HepG2 (cell line): Measurements from ENCODE around the gene KRTAP5-6. TPM values are rescaled to one million over a fixed set of nuclear protein-coding genes. Genes with fewer than 3 reads are reported as not detected.
A peak's percentile ranks its signal among the peaks of the same experiment; 100 is the strongest.

Experiments used
- ATAC-seq: fragments of 200-7000 bp; cut with Tn5 transposase; 3 replicates; pipeline ENCODE4 v1.9.1; 2020; ENCODE audit warnings: mild to moderate bottlenecking, moderate library complexity
- BruUV-seq: library from RNA; stranded (reverse); fragments of 400-500 nt; replicated peaks from 2 replicates; lab custom pipeline; 2021; lab: Mats Ljungman, UMichigan
- CTCF ChIA-PET: fragments of 300-600 bp; formaldehyde crosslinking; extraction: SDS; loops from one replicate; lab custom pipeline; 2021; ENCODE audit warnings: low total read pairs, inconsistent platforms, low intra/inter-chr PET ratio; lab: Yijun Ruan, JAX
- POLR2A ChIA-PET: fragments of 350-600 bp; sonication (Branson Sonifier 250); formaldehyde crosslinking; loops from one replicate; lab custom pipeline; 2020; ENCODE audit warnings: antibody characterized with exemption, inconsistent platforms; lab: Yijun Ruan, JAX
- DNase-seq: peaks from one replicate; pipeline ENCODE4 v3.0.0-alpha.2; 2015; ENCODE audit warnings: low spot score
- FAIRE-seq: peaks from 3 replicates; lab custom pipeline; 2011; peaks lifted over from hg19 to GRCh38; lab: Jason Lieb, UNC
- H2AFZ ChIP-seq: one replicate; pipeline ENCODE4 v1.6.1; 2011; ENCODE audit warnings: low read length, inconsistent platforms
- H3K27ac ChIP-seq: fragments of 300-600 bp; 3 replicates; pipeline ENCODE4 v1.8.0; 2011; ENCODE audit warnings: mixed run types, mild to moderate bottlenecking, mixed read lengths, low read length, inconsistent platforms; ENCODE audit not compliant: insufficient read depth; ENCODE audit errors: extremely low read length
- H3K27me3 ChIP-seq, 2 experiments: fragments of 200-600 bp in 1 of 2; 2 replicates in 1 of 2; 3 replicates in 1 of 2; pipeline versions ENCODE4 v1.6.0 to v1.8.0; 2011; ENCODE audit warnings: low read length in 2 of 2, mild to moderate bottlenecking in 2 of 2, moderate library complexity in 2 of 2, inconsistent platforms in 1 of 2; ENCODE audit not compliant: insufficient read depth in 2 of 2, control insufficient read depth in 1 of 2
- H3K36me3 ChIP-seq, 2 experiments: fragments of 200-600 bp in 1 of 2; replicated peaks in 1 of 2; 2 replicates in 1 of 2; 3 replicates in 1 of 2; pipeline versions ENCODE4 v1.5.1 to v1.8.0; 2011; ENCODE audit warnings: low read length in 2 of 2, inconsistent platforms in 1 of 2; ENCODE audit not compliant: insufficient read depth in 2 of 2, control insufficient read depth in 1 of 2
- H3K4me1 ChIP-seq: 2 replicates; pipeline ENCODE4 v1.5.1; 2012; ENCODE audit warnings: low read length, inconsistent platforms; ENCODE audit not compliant: insufficient read depth
- H3K4me2 ChIP-seq: 2 replicates; pipeline ENCODE4 v1.6.0; 2011; ENCODE audit warnings: low read depth, low read length, inconsistent platforms
- H3K4me3 ChIP-seq, 3 experiments: fragments of 200-600 bp in 1 of 3; sonication (generic), shearing (Covaris generic) in 1 of 3; replicated peaks in 1 of 3; 2 replicates each; pipeline ENCODE4 v1.5.1; 2011 to 2016; ENCODE audit warnings: low read length in 3 of 3, inconsistent platforms in 2 of 3, low read depth in 2 of 3, mild to moderate bottlenecking in 2 of 3, control low read depth in 1 of 3, mixed read lengths in 1 of 3; ENCODE audit not compliant: insufficient read depth in 1 of 3
- H3K79me2 ChIP-seq: one replicate; pipeline ENCODE4 v1.6.1; 2011; ENCODE audit warnings: low read length, inconsistent platforms; ENCODE audit not compliant: insufficient read depth
- H3K9ac ChIP-seq: 2 replicates; pipeline ENCODE4 v1.6.0; 2011; ENCODE audit warnings: mild to moderate bottlenecking, low read depth, low read length, inconsistent platforms; ENCODE audit not compliant: insufficient read depth
- H3K9me3 ChIP-seq: 2 replicates; pipeline ENCODE4 v1.5.1; 2012; ENCODE audit warnings: mild to moderate bottlenecking, low read length
- H4K20me1 ChIP-seq: 2 replicates; pipeline ENCODE4 v1.6.0; 2011; ENCODE audit warnings: inconsistent platforms, mild to moderate bottlenecking, low read length, moderate library complexity; ENCODE audit not compliant: insufficient read depth
- CCAR2 ChIP-seq: fragments of 200-400 bp; formaldehyde crosslinking; optimal IDR thresholded peaks from 2 replicates; pipeline ENCODE3; 2018; ENCODE audit warnings: low read depth, mild to moderate bottlenecking, low read length, moderate library complexity
- ERF ChIP-seq: IDR thresholded peaks from 2 replicates; pipeline ENCODE4 v1.6.1; 2018; ENCODE audit warnings: missing biosample characterization, missing genetic modification reagents
- FOXJ3 ChIP-seq: sonication (generic); formaldehyde crosslinking; IDR thresholded peaks from 2 replicates; pipeline ENCODE4 v1.4.0; 2020; ENCODE audit warnings: missing genetic modification reagents, mild to moderate bottlenecking, borderline replicate concordance
- KAT7 ChIP-seq: IDR thresholded peaks from 2 replicates; pipeline ENCODE4 v1.6.1; 2018; ENCODE audit warnings: borderline replicate concordance, missing compliant biosample characterization
- MTA1 ChIP-seq: sonication (generic); formaldehyde crosslinking; IDR thresholded peaks from 2 replicates; pipeline ENCODE4 v1.4.0; 2020; ENCODE audit warnings: missing genetic modification reagents, mild to moderate bottlenecking, borderline replicate concordance
- NONO ChIP-seq, 2 experiments: fragments of 450-650 bp in 1 of 2; sonication (generic) in 1 of 2; formaldehyde crosslinking in 1 of 2; IDR thresholded peaks in 1 of 2; conservative IDR thresholded peaks in 1 of 2; 2 replicates each; pipeline versions ENCODE4 v1.6.1 to v1.8.0; 2017 to 2022; ENCODE audit warnings: mild to moderate bottlenecking in 1 of 2, missing genetic modification reagents in 1 of 2, moderate library complexity in 1 of 2
- RFXANK ChIP-seq: IDR thresholded peaks from 2 replicates; pipeline ENCODE4 v1.6.1; 2016
- ZNF343 ChIP-seq: sonication (generic); formaldehyde crosslinking; IDR thresholded peaks from 2 replicates; pipeline ENCODE4 v1.4.0; 2020; ENCODE audit warnings: mild to moderate bottlenecking, missing genetic modification reagents
- ZNF572 ChIP-seq: sonication (generic); formaldehyde crosslinking; IDR thresholded peaks from 2 replicates; pipeline ENCODE4 v1.5.1; 2020; ENCODE audit warnings: mild to moderate bottlenecking, missing genetic modification reagents
- WGBS: methylation state at CpG from one replicate; pipeline ENCODE4 v1.1.6; 2017; ENCODE audit warnings: low lambda C conversion rate; 5-methylcytosine and 5-hydroxymethylcytosine counted together
- in situ Hi-C: cut with HindIII; loops from 2 replicates; pipeline ENCODE4 v1.10.0; 2017; ENCODE audit warnings: low pct_unique_long_range_greater_than_20kb; ENCODE audit not compliant: extremely low pct_ligation_motif_present
- intact Hi-C: fragments of 100-400 bp; cut with micrococcal nuclease; formaldehyde crosslinking; loops from one replicate; pipeline ENCODE4 v1.10.0; 2022; ENCODE audit not compliant: unreplicated experiment
- polyA plus RNA-seq, 8 experiments: library from polyadenylated mRNA; depleted of rRNA in 3 of 8; stranded (reverse) in 7 of 8; unstranded in 1 of 8; fragments of >200 nt; fragmentation: Illumina TruSeq in 4 of 8; extraction: Trizol in 4 of 8; gene quantifications; 2 replicates each; pipeline versions ENCODE4 v1.2.1 to v1.2.3, GENCODE V29; 2011 to 2016; ENCODE audit warnings: low read depth in 4 of 8, missing spikeins in 1 of 8, mixed read lengths in 1 of 8; ENCODE audit not compliant: insufficient read depth in 1 of 8
- total RNA-seq, 5 experiments: library from RNA; depleted of rRNA; stranded (reverse); fragments of >200 nt; fragmentation: Illumina TruSeq; extraction: Trizol; gene quantifications; 2 replicates each; pipeline ENCODE4 v1.2.3, GENCODE V29; 2016; ENCODE audit warnings: low read depth in 1 of 5
- TF ChIP-seq, protein P1 (sequence below): sonication (generic); formaldehyde crosslinking; IDR thresholded peaks from 2 replicates; pipeline ENCODE4 v1.5.0; 2020; ENCODE audit warnings: mild to moderate bottlenecking, missing genetic modification reagents, borderline replicate concordance
- TF ChIP-seq, protein P2 (sequence below): sonication (generic); formaldehyde crosslinking; IDR thresholded peaks from 2 replicates; pipeline ENCODE4 v1.5.1; 2020; ENCODE audit warnings: mild to moderate bottlenecking, moderate library complexity, missing genetic modification reagents
- TF ChIP-seq, protein P3 (sequence below), 2 experiments: IDR thresholded peaks; 2 replicates each; pipeline ENCODE4 v1.6.1; 2011 to 2012; ENCODE audit warnings: low read length in 2 of 2, borderline replicate concordance in 1 of 2, low read depth in 1 of 2, mild to moderate bottlenecking in 1 of 2, moderate library complexity in 1 of 2

The KRTAP5-6 gene
- total and polyA plus RNA-seq, 2 of the 13 experiments (the other 11 are each of a cell fraction or from before 2014, with no cell fraction given) = not detected

DNA sequence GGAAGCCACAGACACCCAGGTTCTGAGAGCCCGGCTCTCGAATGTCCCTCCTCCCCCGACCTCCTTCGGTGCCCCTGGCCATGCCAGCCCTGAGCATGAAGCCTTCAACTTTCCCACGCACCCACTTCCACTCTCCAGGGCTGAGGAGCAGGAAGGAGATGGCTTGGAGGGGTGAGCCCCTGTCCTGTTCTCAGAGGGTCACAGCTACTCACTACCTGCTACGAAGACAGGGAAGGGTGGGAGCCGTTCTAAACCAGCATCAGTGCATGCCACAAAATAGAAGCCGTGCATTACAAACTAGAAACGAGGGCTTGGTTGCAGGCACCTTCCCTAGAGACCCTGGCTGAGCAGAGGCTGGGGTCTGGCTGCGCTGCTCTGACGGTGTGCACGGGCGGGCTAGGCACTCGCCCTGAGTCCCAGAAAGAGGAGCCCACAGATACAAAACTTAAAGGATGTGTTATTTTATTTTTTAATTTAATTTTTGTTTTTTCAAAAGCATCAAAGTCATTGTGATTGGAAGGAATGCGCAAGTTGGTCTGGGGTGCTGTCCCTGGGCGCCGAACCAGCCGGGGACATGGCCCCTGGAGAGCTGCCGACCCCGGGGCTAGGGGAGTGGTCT, 4.2 kb upstream of the KRTAP5-6 start:
- no TSS peak for BruUV-seq
- Histone ChIP-seq H2AFZ (no peak overlapping the region), H3K4me1 (peaks cover 83% of the 10 kb centered on the region), H3K4me2 (peak overlapping the region; percentile 65; the same call in 1 of the 2 replicates), H3K9ac (peak overlapping the region; percentile 73), H3K36me3 (no peaks in the 10 kb centered on the region), H3K27ac (peak overlapping the region; percentile 100), H3K27me3 (peaks cover 0 to 3% of the 10 kb centered on the region in 2 experiments; a peak in 3 of 5 replicates), H4K20me1 (no peaks in the 10 kb centered on the region), H3K4me3 (no peak overlapping the region), H3K9me3 (no peaks in the 10 kb centered on the region), H3K79me2 (peaks cover 2% of the 10 kb centered on the region)
- intact Hi-C loops (loop anchor here (1.0 kb wide), 1 partner anchor 41 kb away; no protein-coding TSS in a partner anchor), in situ Hi-C loops (loop anchor here (5.0 kb wide), 1 partner anchor 36 kb away; no protein-coding TSS in a partner anchor)
- ChIA-PET POLR2A (interaction anchor here (1.0 to 5.5 kb wide), 14 partner anchors 10 to 708 kb away, joined by 3 to 141 read pairs (median 14); partner anchors contain the start of gene TSSC4), CTCF (interaction anchor here (0.8 to 4.5 kb wide), 9 partner anchors 18 to 464 kb away, joined by 3 to 44 read pairs (median 9); partner anchors contain the start of gene SYT8)
- FAIRE-seq (no peak), ATAC-seq (no peak), DNase-seq (no peak)
- WGBS = 68% methylated on average over 20 of the region's 20 CpGs
- TF ChIP-seq NONO (IDR thresholded peaks at IDR 0.05) (no peak), NONO (CRISPR knock-in tag; conservative IDR thresholded peaks at IDR 0.05) (0 out of 2 replicates have a peak, but pooled peaks have one; percentile 5), RFXANK (no peak), FOXJ3 (CRISPR knock-in tag) (no peak), KAT7 (CRISPR knock-in tag) (0 out of 2 replicates have a peak, but pooled peaks have one; percentile 14), ZNF343 (CRISPR knock-in tag) (0 out of 2 replicates have a peak, but pooled peaks have one; percentile 24), MTA1 (CRISPR knock-in tag) (peak; percentile 12; the same call in 1 of the 2 replicates), ERF (CRISPR knock-in tag) (0 out of 2 replicates have a peak, but pooled peaks have one; percentile 11), ZNF572 (CRISPR knock-in tag) (peak; percentile 54; the same call in 1 of the 2 replicates), CCAR2 (no peak)
- TF ChIP-seq, protein P1, sequence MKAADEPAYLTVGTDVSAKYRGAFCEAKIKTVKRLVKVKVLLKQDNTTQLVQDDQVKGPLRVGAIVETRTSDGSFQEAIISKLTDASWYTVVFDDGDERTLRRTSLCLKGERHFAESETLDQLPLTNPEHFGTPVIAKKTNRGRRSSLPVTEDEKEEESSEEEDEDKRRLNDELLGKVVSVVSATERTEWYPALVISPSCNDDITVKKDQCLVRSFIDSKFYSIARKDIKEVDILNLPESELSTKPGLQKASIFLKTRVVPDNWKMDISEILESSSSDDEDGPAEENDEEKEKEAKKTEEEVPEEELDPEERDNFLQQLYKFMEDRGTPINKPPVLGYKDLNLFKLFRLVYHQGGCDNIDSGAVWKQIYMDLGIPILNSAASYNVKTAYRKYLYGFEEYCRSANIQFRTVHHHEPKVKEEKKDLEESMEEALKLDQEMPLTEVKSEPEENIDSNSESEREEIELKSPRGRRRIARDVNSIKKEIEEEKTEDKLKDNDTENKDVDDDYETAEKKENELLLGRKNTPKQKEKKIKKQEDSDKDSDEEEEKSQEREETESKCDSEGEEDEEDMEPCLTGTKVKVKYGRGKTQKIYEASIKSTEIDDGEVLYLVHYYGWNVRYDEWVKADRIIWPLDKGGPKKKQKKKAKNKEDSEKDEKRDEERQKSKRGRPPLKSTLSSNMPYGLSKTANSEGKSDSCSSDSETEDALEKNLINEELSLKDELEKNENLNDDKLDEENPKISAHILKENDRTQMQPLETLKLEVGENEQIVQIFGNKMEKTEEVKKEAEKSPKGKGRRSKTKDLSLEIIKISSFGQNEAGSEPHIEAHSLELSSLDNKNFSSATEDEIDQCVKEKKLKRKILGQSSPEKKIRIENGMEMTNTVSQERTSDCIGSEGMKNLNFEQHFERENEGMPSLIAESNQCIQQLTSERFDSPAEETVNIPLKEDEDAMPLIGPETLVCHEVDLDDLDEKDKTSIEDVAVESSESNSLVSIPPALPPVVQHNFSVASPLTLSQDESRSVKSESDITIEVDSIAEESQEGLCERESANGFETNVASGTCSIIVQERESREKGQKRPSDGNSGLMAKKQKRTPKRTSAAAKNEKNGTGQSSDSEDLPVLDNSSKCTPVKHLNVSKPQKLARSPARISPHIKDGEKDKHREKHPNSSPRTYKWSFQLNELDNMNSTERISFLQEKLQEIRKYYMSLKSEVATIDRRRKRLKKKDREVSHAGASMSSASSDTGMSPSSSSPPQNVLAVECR (CRISPR knock-in tag) = peak; percentile 22; the same call in 1 of the 2 replicates
- TF ChIP-seq, protein P2, sequence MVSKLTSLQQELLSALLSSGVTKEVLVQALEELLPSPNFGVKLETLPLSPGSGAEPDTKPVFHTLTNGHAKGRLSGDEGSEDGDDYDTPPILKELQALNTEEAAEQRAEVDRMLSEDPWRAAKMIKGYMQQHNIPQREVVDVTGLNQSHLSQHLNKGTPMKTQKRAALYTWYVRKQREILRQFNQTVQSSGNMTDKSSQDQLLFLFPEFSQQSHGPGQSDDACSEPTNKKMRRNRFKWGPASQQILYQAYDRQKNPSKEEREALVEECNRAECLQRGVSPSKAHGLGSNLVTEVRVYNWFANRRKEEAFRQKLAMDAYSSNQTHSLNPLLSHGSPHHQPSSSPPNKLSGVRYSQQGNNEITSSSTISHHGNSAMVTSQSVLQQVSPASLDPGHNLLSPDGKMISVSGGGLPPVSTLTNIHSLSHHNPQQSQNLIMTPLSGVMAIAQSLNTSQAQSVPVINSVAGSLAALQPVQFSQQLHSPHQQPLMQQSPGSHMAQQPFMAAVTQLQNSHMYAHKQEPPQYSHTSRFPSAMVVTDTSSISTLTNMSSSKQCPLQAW (CRISPR knock-in tag) = 0 out of 2 replicates have a peak, but pooled peaks have one; percentile 16
- TF ChIP-seq, protein P3, sequence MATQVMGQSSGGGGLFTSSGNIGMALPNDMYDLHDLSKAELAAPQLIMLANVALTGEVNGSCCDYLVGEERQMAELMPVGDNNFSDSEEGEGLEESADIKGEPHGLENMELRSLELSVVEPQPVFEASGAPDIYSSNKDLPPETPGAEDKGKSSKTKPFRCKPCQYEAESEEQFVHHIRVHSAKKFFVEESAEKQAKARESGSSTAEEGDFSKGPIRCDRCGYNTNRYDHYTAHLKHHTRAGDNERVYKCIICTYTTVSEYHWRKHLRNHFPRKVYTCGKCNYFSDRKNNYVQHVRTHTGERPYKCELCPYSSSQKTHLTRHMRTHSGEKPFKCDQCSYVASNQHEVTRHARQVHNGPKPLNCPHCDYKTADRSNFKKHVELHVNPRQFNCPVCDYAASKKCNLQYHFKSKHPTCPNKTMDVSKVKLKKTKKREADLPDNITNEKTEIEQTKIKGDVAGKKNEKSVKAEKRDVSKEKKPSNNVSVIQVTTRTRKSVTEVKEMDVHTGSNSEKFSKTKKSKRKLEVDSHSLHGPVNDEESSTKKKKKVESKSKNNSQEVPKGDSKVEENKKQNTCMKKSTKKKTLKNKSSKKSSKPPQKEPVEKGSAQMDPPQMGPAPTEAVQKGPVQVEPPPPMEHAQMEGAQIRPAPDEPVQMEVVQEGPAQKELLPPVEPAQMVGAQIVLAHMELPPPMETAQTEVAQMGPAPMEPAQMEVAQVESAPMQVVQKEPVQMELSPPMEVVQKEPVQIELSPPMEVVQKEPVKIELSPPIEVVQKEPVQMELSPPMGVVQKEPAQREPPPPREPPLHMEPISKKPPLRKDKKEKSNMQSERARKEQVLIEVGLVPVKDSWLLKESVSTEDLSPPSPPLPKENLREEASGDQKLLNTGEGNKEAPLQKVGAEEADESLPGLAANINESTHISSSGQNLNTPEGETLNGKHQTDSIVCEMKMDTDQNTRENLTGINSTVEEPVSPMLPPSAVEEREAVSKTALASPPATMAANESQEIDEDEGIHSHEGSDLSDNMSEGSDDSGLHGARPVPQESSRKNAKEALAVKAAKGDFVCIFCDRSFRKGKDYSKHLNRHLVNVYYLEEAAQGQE (IDR thresholded peaks at IDR 0.05; ENCODE audit: borderline replicate concordance in 1 of 2, low read depth in 1 of 2, low read length in 2 of 2) = no peak
